HEK293T (cell line): ENCODE results near the gene BRD8.

Source experiments
- CTCF ChIA-PET: fragments of 350-600 bp; formaldehyde crosslinking; extraction: SDS; loops from one replicate; lab custom pipeline; 2021; ENCODE audit warnings: antibody characterized with exemption, inconsistent platforms; lab: Yijun Ruan, JAX
- POLR2A ChIA-PET: fragments of 350-600 bp; formaldehyde crosslinking; extraction: SDS; loops from one replicate; lab custom pipeline; 2020; ENCODE audit warnings: antibody characterized with exemption, inconsistent platforms; lab: Yijun Ruan, JAX
- DNase-seq: peaks from one replicate; pipeline ENCODE4 v3.0.0; 2012; ENCODE audit warnings: mixed read lengths; ENCODE audit errors: extremely low spot score
- ARNT ChIP-seq: fragments of 450-650 bp; IDR thresholded peaks from 2 replicates; pipeline ENCODE4 v1.6.1; 2017; ENCODE audit warnings: mild to moderate bottlenecking
- BHLHE40 ChIP-seq: fragments of 450-650 bp; IDR thresholded peaks from 2 replicates; pipeline ENCODE4 v1.6.1; 2016; ENCODE audit warnings: mild to moderate bottlenecking, moderate library complexity, borderline replicate concordance
- CTBP1 ChIP-seq: fragments of 450-650 bp; IDR thresholded peaks from 2 replicates; pipeline ENCODE4 v1.6.1; 2016; ENCODE audit warnings: borderline replicate concordance
- ELF4 ChIP-seq: fragments of 450-650 bp; IDR thresholded peaks from 2 replicates; pipeline ENCODE4 v1.6.1; 2017; ENCODE audit warnings: antibody characterized with exemption
- FOXA1 ChIP-seq: fragments of 450-650 bp; IDR thresholded peaks from 2 replicates; pipeline ENCODE4 v1.6.1; 2016; ENCODE audit warnings: mild to moderate bottlenecking
- FOXK2 ChIP-seq: fragments of 450-650 bp; IDR thresholded peaks from 2 replicates; pipeline ENCODE4 v1.6.1; 2016; ENCODE audit warnings: mild to moderate bottlenecking
- FOXM1 ChIP-seq: fragments of 450-650 bp; IDR thresholded peaks from 2 replicates; pipeline ENCODE4 v1.6.1; 2017; ENCODE audit warnings: mild to moderate bottlenecking, borderline replicate concordance
- HDGF ChIP-seq: fragments of 450-650 bp; IDR thresholded peaks from 2 replicates; pipeline ENCODE4 v1.6.1; 2017; ENCODE audit warnings: antibody characterized with exemption, borderline replicate concordance
- L3MBTL2 ChIP-seq: fragments of 450-650 bp; conservative IDR thresholded peaks from 2 replicates; pipeline ENCODE4 v1.6.1; 2016; ENCODE audit warnings: mild to moderate bottlenecking
- LEF1 ChIP-seq: fragments of 450-650 bp; IDR thresholded peaks from 2 replicates; pipeline ENCODE4 v1.6.1; 2017; ENCODE audit warnings: mild to moderate bottlenecking, borderline replicate concordance
- NFRKB ChIP-seq: fragments of 450-650 bp; IDR thresholded peaks from 2 replicates; pipeline ENCODE4 v1.6.1; 2016; ENCODE audit warnings: mild to moderate bottlenecking, moderate library complexity
- PKNOX1 ChIP-seq: fragments of 450-650 bp; IDR thresholded peaks from 2 replicates; pipeline ENCODE4 v1.6.1; 2016
- SP1 ChIP-seq: fragments of 450-650 bp; IDR thresholded peaks from 2 replicates; pipeline ENCODE4 v1.6.1; 2017
- SUZ12 ChIP-seq: fragments of 450-650 bp; IDR thresholded peaks from 2 replicates; pipeline ENCODE4 v1.6.1; 2016; ENCODE audit warnings: mild to moderate bottlenecking
- TARDBP ChIP-seq: fragments of 450-650 bp; IDR thresholded peaks from 2 replicates; pipeline ENCODE4 v1.6.1; 2016
- ZNF384 ChIP-seq: fragments of 450-650 bp; IDR thresholded peaks from 2 replicates; pipeline ENCODE4 v1.6.1; 2016

BRD8 gene

GRCh38 chr5:138103319-138103637 is 75.2 kb downstream of the BRD8 start:
- CTCF ChIA-PET: interaction anchor here (0.5 to 1.6 kb wide), 3 partner anchors 23 to 86 kb away, joined by 4 to 6 read pairs (median 5); no protein-coding TSS in a partner anchor

GRCh38 chr5:138102454-138103318 is 75.7 kb downstream of the BRD8 start:
- ChIA-PET POLR2A (no interaction called here), CTCF (interaction anchor here (0.5 to 1.6 kb wide), 4 partner anchors 13 to 38 kb away, joined by 3 to 5 read pairs (median 4); no protein-coding TSS in a partner anchor)
- DNase-seq: no peak
- TF ChIP-seq TARDBP (no peak), L3MBTL2 (no peak), ZNF384 (no peak), FOXA1 (no peak), PKNOX1 (no peak), NFRKB (no peak), ELF4 (no peak), FOXM1 (no peak), HDGF (no peak), BHLHE40 (no peak), LEF1 (no peak), CTBP1 (no peak), ARNT (no peak), FOXK2 (no peak), SUZ12 (no peak), SP1 (no peak)

More at GRCh38 chr5:138103319-138103637, 75.2 kb downstream of the BRD8 start:
- no peak for TF ChIP-seq SUZ12
- TF ChIP-seq SP1: no peak
- no peak for TF ChIP-seq CTBP1
- no peak for TF ChIP-seq FOXM1
- TF ChIP-seq PKNOX1: no peak
- TF ChIP-seq ELF4: no peak
- TF ChIP-seq TARDBP: no peak
- no peak for TF ChIP-seq NFRKB
- TF ChIP-seq FOXK2: no peak
- no peak for TF ChIP-seq L3MBTL2
- no peak for TF ChIP-seq BHLHE40
- TF ChIP-seq ZNF384: no peak
- TF ChIP-seq HDGF: no peak
- TF ChIP-seq LEF1: no peak
- TF ChIP-seq ARNT: no peak
- no peak for TF ChIP-seq FOXA1
- no peak for DNase-seq
- POLR2A ChIA-PET: no interaction called here

- TF ChIP-seq FOXA1: no peak
- POLR2A ChIA-PET: no interaction called here
- DNase-seq: no peak
- CTCF ChIA-PET: no interaction called here
These were observed 81.2 kb downstream of the BRD8 start for GRCh38 chr5:138096997-138097828.

- DNase-seq: no peak
- CTCF ChIA-PET: no interaction called here
- POLR2A ChIA-PET: no interaction called here
- TF ChIP-seq NFRKB: no peak
These were observed 82.1 kb downstream of the BRD8 start for GRCh38 chr5:138096363-138096762.

- CTCF ChIA-PET: no interaction called here
- TF ChIP-seq NFRKB (no peak), LEF1 (no peak), BHLHE40 (no peak), HDGF (no peak), ARNT (no peak), CTBP1 (no peak), PKNOX1 (no peak), ELF4 (no peak), TARDBP (no peak), SUZ12 (no peak)
- DNase-seq: no peak
- POLR2A ChIA-PET: no interaction called here
These were observed 83.1 kb downstream of the BRD8 start for GRCh38 chr5:138095100-138095907.

- TF ChIP-seq LEF1 (no peak), BHLHE40 (no peak)
- ChIA-PET POLR2A (no interaction called here), CTCF (no interaction called here)
- DNase-seq: no peak
These were observed 85.4 kb downstream of the BRD8 start for GRCh38 chr5:138093036-138093435.
